GM21825 (cell line): Measurements from ENCODE around the gene IGSF22.
A peak's percentile ranks its signal among the peaks of the same experiment; 100 is the strongest.

Experiments
- ATAC-seq: cut with Tn5 transposase; IDR thresholded peaks from one replicate; pipeline ENCODE4 v1.9.1; 2021; ENCODE audit warnings: mild to moderate bottlenecking, moderate library complexity; ENCODE audit not compliant: unreplicated experiment

IGSF22 gene

GRCh38 chr11:18726040-18726439, at the start of gene IGSF22:
TSS of gene IGSF22 (minus strand) at chr11:18726188. CDS start at chr11:18724236, 1,952 bp downstream.
- no peak for ATAC-seq

GRCh38 chr11:18774801-18775200, 48.8 kb upstream of the IGSF22 start:
- ATAC-seq: no peak

- ATAC-seq: no peak
Observed at GRCh38 chr11:18773681-18774080, 47.7 kb upstream of the IGSF22 start.

- no peak for ATAC-seq
Observed at GRCh38 chr11:18773104-18773503, 47.1 kb upstream of the IGSF22 start.

GRCh38 chr11:18772211-18772610, 46.2 kb upstream of the IGSF22 start:
- no peak for ATAC-seq

GRCh38 chr11:18771266-18772035, 45.5 kb upstream of the IGSF22 start:
- ATAC-seq: no peak

- ATAC-seq: no peak
Observed at GRCh38 chr11:18770479-18771125, 44.6 kb upstream of the IGSF22 start.

- peak; percentile 70 for ATAC-seq
Observed at GRCh38 chr11:18769802-18770456, 43.9 kb upstream of the IGSF22 start.

GRCh38 chr11:18768978-18769377, 43.0 kb upstream of the IGSF22 start:
- ATAC-seq: no peak

- ATAC-seq: peak; percentile 86
Observed at GRCh38 chr11:18768472-18768901, 42.5 kb upstream of the IGSF22 start.

GRCh38 chr11:18766015-18766414, 40.0 kb upstream of the IGSF22 start:
- ATAC-seq: no peak

- ATAC-seq: no peak
Observed at GRCh38 chr11:18765554-18765953, 39.6 kb upstream of the IGSF22 start.

GRCh38 chr11:18761741-18762140, 35.8 kb upstream of the IGSF22 start:
- ATAC-seq: no peak

GRCh38 chr11:18761144-18761543, 35.2 kb upstream of the IGSF22 start:
- ATAC-seq: no peak

GRCh38 chr11:18757811-18758210, 31.8 kb upstream of the IGSF22 start:
- no peak for ATAC-seq

- ATAC-seq: no peak
Observed at GRCh38 chr11:18756889-18757288, 30.9 kb upstream of the IGSF22 start.

- ATAC-seq: no peak
Observed at GRCh38 chr11:18754308-18754707, 28.3 kb upstream of the IGSF22 start.

GRCh38 chr11:18752502-18752901, 26.5 kb upstream of the IGSF22 start:
- ATAC-seq: no peak

GRCh38 chr11:18750944-18751343, 25.0 kb upstream of the IGSF22 start:
- no peak for ATAC-seq

GRCh38 chr11:18749681-18750319, 23.8 kb upstream of the IGSF22 start:
- no peak for ATAC-seq

- no peak for ATAC-seq
Observed at GRCh38 chr11:18748766-18749365, 22.9 kb upstream of the IGSF22 start.
